OCI-LY1 (cell line): ENCODE measurements around the gene MTOR.

Experiments
- H2AFZ ChIP-seq: fragments of 200-600 bp; sonication (generic), shearing (Covaris generic); 2 replicates; pipeline ENCODE4 v1.6.0; 2014; ENCODE audit warnings: antibody characterized with exemption, mild to moderate bottlenecking, low read length
- H3F3A ChIP-seq: fragments of 200-600 bp; sonication (generic), shearing (Covaris generic); 2 replicates; pipeline ENCODE4 v1.6.0; 2014; ENCODE audit warnings: mild to moderate bottlenecking, antibody characterized with exemption, low read length, moderate library complexity; ENCODE audit not compliant: insufficient read depth
- H3K27ac ChIP-seq: fragments of 200-600 bp; sonication (generic); 2 replicates; pipeline ENCODE4 v1.5.1; 2014; ENCODE audit warnings: low read length, mixed run types, mild to moderate bottlenecking, low read depth; ENCODE audit not compliant: poor library complexity, severe bottlenecking
- H3K27me3 ChIP-seq: fragments of 200-600 bp; sonication (generic); 2 replicates; pipeline ENCODE4 v1.6.0; 2014; ENCODE audit warnings: antibody characterized with exemption, mild to moderate bottlenecking, low read length, moderate library complexity; ENCODE audit not compliant: insufficient read depth
- H3K36me3 ChIP-seq: fragments of 200-600 bp; sonication (generic); 2 replicates; pipeline ENCODE4 v1.6.1; 2014; ENCODE audit warnings: mild to moderate bottlenecking, antibody characterized with exemption, low read length, moderate library complexity, mixed read lengths; ENCODE audit not compliant: insufficient read depth
- H3K4me1 ChIP-seq: fragments of 200-600 bp; sonication (generic); 2 replicates; pipeline ENCODE4 v1.5.1; 2014; ENCODE audit warnings: mild to moderate bottlenecking, low read length, moderate library complexity; ENCODE audit not compliant: insufficient read depth, severe bottlenecking
- H3K4me2 ChIP-seq: fragments of 200-600 bp; sonication (generic), shearing (Covaris generic); 2 replicates; pipeline ENCODE4 v1.6.1; 2014; ENCODE audit warnings: low read length
- H3K4me3 ChIP-seq: fragments of 200-600 bp; sonication (generic); 2 replicates; pipeline ENCODE4 v1.5.1; 2014; ENCODE audit warnings: low read length, low read depth, mild to moderate bottlenecking, mixed read lengths; ENCODE audit not compliant: poor library complexity, severe bottlenecking
- H3K79me2 ChIP-seq: fragments of 200-600 bp; shearing (Covaris generic); 2 replicates; pipeline ENCODE4 v1.6.1; 2016; ENCODE audit warnings: mixed run types, low read length, mixed read lengths; ENCODE audit not compliant: insufficient read depth
- H3K9ac ChIP-seq: fragments of 200-600 bp; sonication (generic), shearing (Covaris generic); 2 replicates; pipeline ENCODE4 v1.6.1; 2014; ENCODE audit warnings: mild to moderate bottlenecking, low read length, mixed read lengths
- H3K9me2 ChIP-seq: fragments of 200-600 bp; sonication (generic), shearing (Covaris generic); 2 replicates; pipeline ENCODE4 v1.6.1; 2014; ENCODE audit warnings: low read depth, mild to moderate bottlenecking, low read length, mixed read lengths
- H3K9me3 ChIP-seq: fragments of 200-600 bp; shearing (Covaris generic); 2 replicates; pipeline ENCODE4 v1.6.1; 2014; ENCODE audit warnings: low read length, mixed read lengths
- H4K20me1 ChIP-seq: fragments of 200-600 bp; sonication (generic), shearing (Covaris generic); 2 replicates; pipeline ENCODE4 v1.6.0; 2016; ENCODE audit warnings: mild to moderate bottlenecking, low read length; ENCODE audit not compliant: insufficient read depth
- CTCF ChIP-seq: fragments of 200-600 bp; sonication (generic), shearing (Covaris generic); IDR thresholded peaks from 2 replicates; pipeline ENCODE4 v1.5.1; 2017; ENCODE audit warnings: mild to moderate bottlenecking, antibody characterized with exemption, low read length, moderate library complexity, mixed read lengths
- EZH2 ChIP-seq: fragments of 200-600 bp; sonication (generic), shearing (Covaris generic); IDR thresholded peaks from 2 replicates; pipeline ENCODE4 v1.8.0; 2017; ENCODE audit warnings: borderline replicate concordance, mixed run types, mild to moderate bottlenecking, antibody characterized with exemption, low read length, moderate library complexity, mixed read lengths

Gene MTOR

GRCh38 chr1:11233208-11233607, 29.1 kb downstream of the MTOR start:
- Histone ChIP-seq H3K9me3 (no peaks in the 10 kb centered on the region), H2AFZ (no peak overlapping the region), H4K20me1 (no peaks in the 10 kb centered on the region), H3K4me1 (no peaks in the 10 kb centered on the region), H3K4me2 (no peak overlapping the region), H3K9me2 (no peaks in the 10 kb centered on the region), H3K4me3 (no peak overlapping the region), H3K27ac (no peak overlapping the region), H3K79me2 (no peaks in the 10 kb centered on the region), H3K9ac (no peak overlapping the region), H3K36me3 (peaks cover 93% of the 10 kb centered on the region), H3K27me3 (no peaks in the 10 kb centered on the region), H3F3A (no peaks in the 10 kb centered on the region)
- TF ChIP-seq EZH2 (no peak), CTCF (no peak)

GRCh38 chr1:11229203-11229602, 33.1 kb downstream of the MTOR start:
- Histone ChIP-seq H3K9me3 (no peaks in the 10 kb centered on the region), H2AFZ (no peak overlapping the region), H4K20me1 (no peaks in the 10 kb centered on the region), H3K9me2 (no peaks in the 10 kb centered on the region), H3K4me3 (no peak overlapping the region), H3F3A (no peaks in the 10 kb centered on the region), H3K36me3 (peaks cover 89% of the 10 kb centered on the region), H3K4me2 (no peak overlapping the region), H3K27me3 (no peaks in the 10 kb centered on the region), H3K4me1 (peaks cover 7% of the 10 kb centered on the region), H3K9ac (no peak overlapping the region), H3K79me2 (no peaks in the 10 kb centered on the region), H3K27ac (no peak overlapping the region)
- TF ChIP-seq CTCF (no peak), EZH2 (no peak)

- Histone ChIP-seq H3K9me3 (no peaks in the 10 kb centered on the region), H3K36me3 (peaks cover 83% of the 10 kb centered on the region), H3F3A (no peaks in the 10 kb centered on the region), H3K4me3 (no peak overlapping the region), H4K20me1 (no peaks in the 10 kb centered on the region), H3K9ac (no peak overlapping the region), H3K4me1 (peaks cover 7% of the 10 kb centered on the region), H3K9me2 (no peaks in the 10 kb centered on the region), H3K27me3 (no peaks in the 10 kb centered on the region), H3K27ac (no peak overlapping the region), H3K4me2 (no peak overlapping the region), H3K79me2 (no peaks in the 10 kb centered on the region), H2AFZ (no peak overlapping the region)
- no peak for TF ChIP-seq CTCF
- no peak for TF ChIP-seq EZH2
Observed at GRCh38 chr1:11227106-11228077, 35.0 kb downstream of the MTOR start.
